CD4-positive, alpha-beta T cell treated with Interleukin-17A for 1 hour (primary cell): ENCODE data around the gene TUBA3D.
"Not testable (repeated sequence)": the region's sequence is repeated elsewhere in the genome, so short reads cannot be mapped to it uniquely, and the experiment has no call there.

Experiments used
- DNase-seq: peaks from one replicate; pipeline ENCODE4 v3.0.0-alpha.2; 2020

The TUBA3D gene

DNA sequence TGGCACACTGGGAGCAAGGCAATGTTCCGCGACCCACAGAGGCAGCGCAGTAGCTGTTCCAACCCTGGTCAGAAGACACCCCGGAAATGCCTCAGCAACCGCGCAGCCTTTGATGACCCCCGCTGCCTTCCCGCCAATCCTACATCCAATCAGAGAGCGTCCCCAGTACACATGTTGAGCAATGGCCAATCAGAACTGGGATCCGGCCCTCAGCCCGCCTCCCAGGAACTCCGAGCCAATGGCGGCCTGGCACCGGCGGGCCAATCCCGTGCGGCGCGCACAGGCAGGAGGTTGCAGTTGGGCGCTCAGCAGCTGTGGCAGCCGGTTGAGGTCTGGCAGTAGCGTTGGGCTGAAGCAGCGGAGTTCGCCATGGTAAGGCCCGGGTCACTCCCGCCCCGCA is at the start of gene TUBA3D:
Gene TUBA3D, plus strand, starts transcription at position 289 of the 400 bp plus-strand sequence. Its CDS starts 81 bp downstream, at position 370.
- no peak for DNase-seq

DNA sequence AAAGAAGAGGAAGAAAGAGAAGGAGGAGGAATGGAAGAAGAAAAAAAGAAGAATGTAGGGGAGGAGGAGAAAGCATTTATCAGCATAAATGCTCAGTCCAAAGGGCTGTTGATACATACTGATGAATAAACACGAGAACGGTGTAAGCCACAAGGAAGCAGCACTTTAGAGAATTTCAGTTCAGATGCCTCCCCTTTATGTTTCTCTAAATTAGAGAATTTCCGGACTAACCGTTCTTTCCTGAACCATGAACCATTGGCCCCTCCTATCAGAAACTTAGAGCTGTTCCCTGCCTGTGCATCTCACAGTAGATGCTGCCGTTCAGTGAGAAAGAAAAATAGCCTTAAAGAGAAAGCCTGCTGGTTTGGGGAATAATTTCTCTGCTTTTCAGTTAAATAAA is 49.2 kb upstream of the TUBA3D start:
- DNase-seq, result no peak

DNA sequence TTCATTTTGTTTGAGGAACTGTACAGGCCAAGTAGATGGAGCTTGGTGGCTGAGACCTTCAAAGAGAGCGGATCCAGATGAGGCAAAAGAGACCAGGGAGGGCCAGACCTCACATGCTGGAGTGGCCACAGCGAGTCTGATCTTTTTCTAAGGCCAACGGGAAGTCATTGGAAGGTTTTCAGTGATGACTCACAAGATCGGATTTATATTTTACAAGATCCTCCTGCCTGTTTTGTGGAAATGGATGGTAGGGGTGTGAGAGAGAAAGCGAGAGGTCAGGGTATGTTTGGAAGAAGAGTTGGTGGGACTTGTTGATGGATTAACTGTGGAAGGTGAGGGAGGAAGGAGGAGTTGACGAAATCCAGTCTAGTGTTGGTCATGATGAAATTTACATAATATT is 44.6 kb upstream of the TUBA3D start:
- DNase-seq, result no peak

GRCh38 chr2:131440742-131441468 is 35.0 kb upstream of the TUBA3D start:
- DNase-seq, result not testable (repeated sequence)

DNA sequence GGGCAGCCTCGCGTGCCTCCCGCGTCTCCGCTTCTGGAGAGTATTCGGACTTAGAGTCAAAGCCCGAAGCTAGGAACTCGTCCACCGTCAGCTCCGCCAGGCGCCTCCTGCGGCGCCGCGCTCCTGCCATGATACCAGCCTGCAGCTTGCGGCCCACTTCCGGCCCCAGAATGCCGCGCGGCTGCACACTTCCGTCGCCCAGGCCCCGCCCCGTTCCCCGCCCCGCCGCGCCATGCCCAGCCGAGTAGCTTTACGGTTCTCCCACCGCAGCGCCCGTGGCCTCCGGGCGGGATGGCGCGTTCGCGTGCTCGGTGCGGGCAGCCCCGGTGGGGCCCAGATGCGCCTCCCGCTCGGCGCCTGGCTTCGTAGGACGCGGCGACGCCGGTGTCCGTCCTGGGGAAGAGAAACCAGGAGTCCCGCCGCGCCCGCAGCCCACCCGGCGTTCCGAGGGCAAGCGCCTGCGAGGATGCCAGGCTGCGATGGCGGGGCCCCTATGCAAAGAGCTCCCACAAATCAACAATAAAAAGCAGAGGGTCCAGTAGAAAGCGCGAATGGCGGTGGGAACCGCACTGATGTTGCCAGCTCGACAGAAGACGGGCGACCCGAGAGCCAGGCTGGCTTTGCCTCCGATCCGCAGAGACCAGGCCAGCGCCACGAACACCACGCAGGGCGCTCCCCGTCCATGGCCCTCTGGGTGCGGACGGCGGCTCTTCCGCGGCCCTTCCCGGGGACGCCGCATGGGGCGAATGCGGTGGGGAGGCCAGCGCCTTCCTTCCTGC is 31.0 kb upstream of the TUBA3D start:
- DNase-seq, result not testable (repeated sequence)

- DNase-seq, result not testable (repeated sequence)
These were observed 30.5 kb upstream of the TUBA3D start for GRCh38 chr2:131445515-131445797.

- no peak for DNase-seq
These were observed 30.0 kb upstream of the TUBA3D start for GRCh38 chr2:131445896-131446295.

GRCh38 chr2:131447981-131448380 is 27.9 kb upstream of the TUBA3D start:
- not testable (repeated sequence) for DNase-seq

GRCh38 chr2:131451265-131451949 is 24.5 kb upstream of the TUBA3D start:
- DNase-seq, result not testable (repeated sequence)

DNA sequence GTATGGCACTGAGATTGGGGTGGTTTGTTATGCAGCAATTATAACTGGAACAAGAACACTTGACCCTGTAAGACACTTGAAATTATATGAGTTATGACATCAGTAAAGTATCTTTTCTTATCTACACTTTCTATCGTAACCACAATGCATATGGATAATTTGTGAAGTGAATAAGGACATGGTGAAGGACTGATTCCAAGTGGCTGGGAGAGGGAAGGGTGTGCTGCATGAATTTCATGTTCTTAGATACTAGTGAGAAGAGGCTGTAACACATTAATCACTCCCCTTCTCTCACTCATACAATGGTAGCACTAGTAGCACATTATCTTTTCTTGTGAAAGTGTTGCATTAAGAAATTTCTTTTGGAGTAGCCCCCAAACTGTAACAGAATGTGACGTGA is 21.0 kb upstream of the TUBA3D start:
- DNase-seq, result not testable (repeated sequence)

DNA sequence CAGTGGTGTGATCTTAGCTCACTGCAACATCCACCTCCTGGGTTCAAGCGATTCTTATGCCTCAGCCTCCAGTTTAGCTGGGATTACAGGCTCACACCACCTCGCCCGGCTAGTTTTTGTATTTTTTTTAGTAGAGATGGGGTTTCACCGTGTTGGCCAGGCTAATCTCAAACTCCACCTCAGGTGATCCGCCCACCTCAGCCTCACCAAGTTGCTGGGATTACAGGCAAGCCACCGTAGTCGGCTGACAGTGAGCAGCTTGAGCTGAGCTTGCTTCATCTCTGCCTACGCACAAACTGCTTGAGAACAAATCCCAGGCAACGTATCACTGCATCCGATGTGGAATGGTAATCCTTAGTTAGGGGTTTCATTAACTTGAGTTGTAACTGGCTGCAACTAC is 8.2 kb upstream of the TUBA3D start:
- not testable (repeated sequence) for DNase-seq

DNA sequence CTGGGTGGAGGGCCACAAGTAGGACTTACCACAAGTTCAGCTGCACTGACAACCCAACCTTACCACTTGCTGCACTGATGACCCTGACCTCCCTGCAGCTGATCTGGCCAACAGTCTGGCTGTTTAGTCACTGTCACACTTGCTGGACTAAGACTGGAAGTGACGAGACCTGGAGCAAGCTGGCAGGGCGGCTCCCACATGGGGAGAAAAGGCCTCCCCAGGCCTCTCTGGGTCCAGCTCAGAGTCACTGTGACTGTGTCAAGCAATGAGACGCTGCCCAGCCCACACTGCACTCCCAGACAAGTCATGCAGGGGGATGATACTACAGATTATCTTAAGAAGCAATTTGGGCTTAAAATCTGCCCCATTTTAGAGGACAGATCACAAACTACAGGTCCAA is 5.0 kb upstream of the TUBA3D start:
- DNase-seq, result not testable (repeated sequence)

GRCh38 chr2:131471624-131472023 is 4.3 kb upstream of the TUBA3D start:
- not testable (repeated sequence) for DNase-seq

DNA sequence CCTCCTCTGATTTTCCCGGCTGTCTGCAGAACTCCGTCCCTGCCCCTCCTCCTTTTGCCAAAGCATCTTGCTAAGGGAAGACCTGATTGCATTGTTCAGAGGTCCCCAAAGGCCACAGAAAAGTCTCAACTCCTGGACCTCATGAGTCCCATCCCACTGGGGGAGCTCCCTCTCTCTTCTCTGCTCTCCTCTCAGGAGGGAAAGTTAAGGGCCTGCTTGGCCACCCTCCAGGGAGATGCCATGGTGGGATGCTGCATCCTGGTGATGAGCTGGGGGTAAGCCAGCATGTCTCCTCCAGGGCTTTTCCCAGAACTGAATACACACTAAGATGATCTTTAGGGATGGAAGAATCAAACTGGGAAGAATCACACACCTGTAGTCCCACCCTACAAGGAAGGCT is 2.7 kb upstream of the TUBA3D start:
- not testable (repeated sequence) for DNase-seq

GRCh38 chr2:131476363-131476762 is 444 bp downstream of the TUBA3D start:
- not testable (repeated sequence) for DNase-seq

- DNase-seq, result not testable (repeated sequence)
These were observed 1.3 kb downstream of the TUBA3D start for GRCh38 chr2:131477227-131477626.

DNA sequence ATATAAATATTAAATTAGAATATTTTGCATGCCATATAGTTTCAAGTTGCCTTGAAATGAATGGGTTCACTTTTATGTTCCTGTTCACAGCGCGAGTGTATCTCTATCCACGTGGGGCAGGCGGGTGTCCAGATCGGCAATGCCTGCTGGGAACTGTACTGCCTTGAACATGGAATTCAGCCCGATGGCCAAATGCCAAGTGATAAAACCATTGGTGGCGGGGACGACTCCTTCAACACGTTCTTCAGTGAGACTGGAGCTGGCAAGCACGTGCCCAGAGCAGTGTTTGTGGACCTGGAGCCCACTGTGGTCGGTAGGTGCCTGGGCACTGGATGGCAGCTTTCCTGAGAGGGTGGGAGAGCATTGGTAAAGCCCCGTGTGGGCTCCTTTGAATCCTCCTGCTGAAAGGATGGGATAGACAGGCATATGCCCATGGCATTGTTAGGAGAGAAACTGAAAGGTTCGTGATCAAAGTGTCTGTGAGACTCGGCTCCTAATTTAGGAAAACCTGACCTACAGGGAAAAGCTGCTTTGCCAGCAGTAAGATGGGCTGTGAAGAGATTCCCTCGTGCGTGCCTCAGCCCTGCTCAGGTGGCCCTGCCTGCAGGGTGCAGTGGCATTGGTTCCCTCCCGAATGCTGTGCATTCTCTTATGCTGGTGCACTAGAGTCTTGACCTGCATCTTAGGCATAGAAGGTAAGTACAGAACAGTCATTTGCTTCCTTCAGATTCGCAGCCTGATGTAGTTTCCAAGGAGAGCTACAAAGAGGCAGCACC is 2.3 kb downstream of the TUBA3D start:
- not testable (repeated sequence) for DNase-seq

DNA sequence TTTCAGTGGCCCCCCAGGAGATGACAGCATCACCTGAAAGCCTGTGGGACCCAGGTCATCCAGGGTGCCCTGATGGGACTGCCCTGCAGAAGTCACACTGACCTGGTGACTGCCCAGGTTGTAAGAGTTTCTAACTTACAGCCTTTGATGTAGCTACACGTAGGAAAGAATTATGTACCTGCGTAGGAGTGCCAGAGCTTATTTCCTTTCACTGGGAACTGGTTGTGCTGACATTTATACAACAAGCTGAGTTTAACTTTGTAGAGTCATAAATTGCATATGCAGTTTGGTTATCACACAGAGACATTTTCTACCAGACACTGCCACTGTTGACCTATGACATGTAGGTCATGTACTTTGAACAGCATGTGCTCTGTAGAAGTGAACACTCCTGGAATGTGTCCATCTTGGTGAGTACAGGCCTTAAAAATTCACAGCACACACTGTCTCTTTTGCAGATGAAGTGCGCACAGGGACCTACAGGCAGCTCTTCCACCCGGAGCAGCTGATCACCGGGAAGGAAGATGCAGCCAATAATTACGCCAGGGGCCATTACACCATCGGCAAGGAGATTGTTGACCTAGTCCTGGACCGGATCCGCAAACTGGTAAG is 3.0 kb downstream of the TUBA3D start:
- DNase-seq, result not testable (repeated sequence)

DNA sequence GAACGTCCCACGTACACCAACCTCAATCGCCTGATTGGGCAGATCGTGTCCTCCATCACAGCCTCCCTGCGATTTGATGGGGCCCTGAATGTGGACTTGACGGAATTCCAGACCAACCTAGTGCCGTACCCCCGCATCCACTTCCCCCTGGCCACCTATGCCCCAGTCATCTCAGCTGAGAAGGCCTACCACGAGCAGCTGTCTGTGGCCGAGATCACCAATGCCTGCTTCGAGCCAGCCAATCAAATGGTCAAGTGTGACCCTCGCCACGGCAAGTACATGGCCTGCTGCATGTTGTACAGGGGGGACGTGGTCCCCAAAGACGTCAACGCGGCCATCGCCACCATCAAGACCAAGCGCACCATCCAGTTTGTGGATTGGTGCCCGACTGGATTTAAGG is 4.4 kb downstream of the TUBA3D start:
- not testable (repeated sequence) for DNase-seq

DNA sequence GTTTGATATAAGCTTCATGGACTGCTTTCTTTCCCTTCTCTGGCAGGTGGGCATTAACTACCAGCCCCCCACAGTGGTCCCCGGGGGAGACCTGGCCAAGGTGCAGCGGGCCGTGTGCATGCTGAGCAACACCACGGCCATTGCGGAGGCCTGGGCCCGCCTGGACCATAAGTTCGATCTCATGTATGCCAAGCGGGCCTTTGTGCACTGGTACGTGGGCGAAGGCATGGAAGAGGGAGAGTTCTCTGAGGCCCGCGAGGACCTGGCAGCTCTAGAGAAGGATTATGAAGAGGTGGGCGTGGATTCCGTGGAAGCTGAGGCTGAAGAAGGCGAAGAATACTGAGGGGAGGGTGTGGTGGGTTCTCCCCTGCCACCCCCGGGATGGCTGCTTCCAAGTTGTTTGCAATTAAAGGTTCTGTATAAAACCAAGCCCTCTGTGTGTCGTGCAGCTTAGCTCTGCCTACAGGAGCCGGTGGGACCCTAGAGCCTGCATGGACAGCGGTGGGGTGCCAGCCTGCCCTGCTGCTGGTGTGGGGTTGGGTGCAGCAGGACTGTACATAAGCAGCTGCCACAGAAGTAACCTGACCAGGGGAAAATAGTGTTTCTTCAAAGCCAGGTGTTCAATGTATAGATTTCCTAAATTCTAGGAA is 6.7 kb downstream of the TUBA3D start:
- not testable (repeated sequence) for DNase-seq

DNA sequence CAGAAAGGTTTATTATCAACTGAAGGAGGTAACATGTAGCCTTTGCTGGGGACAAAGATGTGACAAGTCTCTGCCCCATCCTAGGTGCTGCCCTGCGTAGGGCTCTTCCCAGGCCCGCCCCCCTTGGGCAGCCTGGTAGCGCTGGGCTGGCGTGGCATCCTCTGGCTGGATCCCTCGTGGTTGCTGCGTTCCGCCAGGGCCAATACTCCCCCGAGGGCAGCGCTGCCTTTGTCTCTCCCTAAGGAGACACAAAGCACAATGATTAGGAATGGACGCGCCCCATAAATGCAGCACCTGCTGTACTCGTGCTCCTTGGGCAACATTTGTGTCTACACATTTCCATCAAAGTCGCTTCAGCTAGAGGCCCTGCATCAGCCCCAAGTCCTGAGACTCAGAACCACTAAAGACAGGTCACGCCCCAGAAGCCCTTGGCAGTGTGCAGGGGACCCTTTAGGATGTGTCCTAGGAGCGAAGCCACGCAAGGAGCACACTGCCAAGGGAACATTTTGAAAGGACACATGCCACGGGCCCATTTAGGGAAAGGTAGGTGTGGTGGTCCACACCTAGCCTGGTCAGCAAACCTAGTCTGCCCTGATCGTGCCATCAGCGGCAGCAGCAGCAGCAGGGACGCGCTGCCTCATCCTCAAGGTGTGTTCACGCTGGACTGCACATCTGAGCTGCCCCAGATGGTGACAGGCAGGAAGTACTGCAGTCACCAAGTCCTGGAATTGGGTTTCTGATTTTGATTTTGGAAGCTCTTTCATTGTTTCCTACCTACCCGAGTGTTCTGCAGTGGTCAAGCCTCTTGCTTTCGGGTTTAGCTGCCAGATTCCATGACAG is 8.3 kb downstream of the TUBA3D start:
- not testable (repeated sequence) for DNase-seq
